HG02571 (cell line): Measurements from ENCODE around the gene ANKRD24.
A peak's percentile ranks its signal among the peaks of the same experiment; 100 is the strongest.
"Not testable (repeated sequence)": the region's sequence is repeated elsewhere in the genome, so short reads cannot be mapped to it uniquely, and the experiment has no call there.

Experiments used
- ATAC-seq: cut with Tn5 transposase; IDR thresholded peaks from one replicate; pipeline ENCODE4 v1.9.1; 2021; ENCODE audit warnings: mild to moderate bottlenecking, moderate library complexity; ENCODE audit not compliant: unreplicated experiment

Gene ANKRD24

GRCh38 chr19:4182084-4182810 is at the start of gene ANKRD24, which contains the start of gene SIRT6:
TSS of gene ANKRD24 (plus strand) at chr19:4182689. CDS start at chr19:4186426, 3,737 bp downstream.
TSS of gene SIRT6 (minus strand) at chr19:4182563. CDS start at chr19:4182539, 24 bp downstream.
- peak; percentile 72 for ATAC-seq

- ATAC-seq, result no peak
Observed at GRCh38 chr19:4134351-4134750, 48.1 kb upstream of the ANKRD24 start.

- ATAC-seq, result not testable (repeated sequence)
Observed at GRCh38 chr19:4135386-4135785, 47.1 kb upstream of the ANKRD24 start.

GRCh38 chr19:4136680-4137088 is 45.8 kb upstream of the ANKRD24 start:
- no peak for ATAC-seq

- ATAC-seq, result no peak
Observed at GRCh38 chr19:4138445-4138844, 44.0 kb upstream of the ANKRD24 start.

GRCh38 chr19:4139614-4140236 is 42.8 kb upstream of the ANKRD24 start:
- ATAC-seq, result no peak

- no peak for ATAC-seq
Observed at GRCh38 chr19:4140237-4140711, 42.2 kb upstream of the ANKRD24 start.

- not testable (repeated sequence) for ATAC-seq
Observed at GRCh38 chr19:4142916-4143315, 39.6 kb upstream of the ANKRD24 start.

- no peak for ATAC-seq
Observed at GRCh38 chr19:4144666-4145249, 37.7 kb upstream of the ANKRD24 start.

GRCh38 chr19:4149518-4150288 is 32.8 kb upstream of the ANKRD24 start:
- ATAC-seq, result no peak

GRCh38 chr19:4151623-4152022 is 30.9 kb upstream of the ANKRD24 start:
- no peak for ATAC-seq

- no peak for ATAC-seq
Observed at GRCh38 chr19:4152241-4152998, 30.1 kb upstream of the ANKRD24 start.

GRCh38 chr19:4154571-4155312 is 27.7 kb upstream of the ANKRD24 start:
- ATAC-seq, result no peak

- ATAC-seq, result no peak
Observed at GRCh38 chr19:4157164-4157563, 25.3 kb upstream of the ANKRD24 start.

- not testable (repeated sequence) for ATAC-seq
Observed at GRCh38 chr19:4157971-4158370, 24.5 kb upstream of the ANKRD24 start.

- ATAC-seq, result no peak
Observed at GRCh38 chr19:4161415-4162077, 20.9 kb upstream of the ANKRD24 start.

GRCh38 chr19:4164262-4164661 is 18.2 kb upstream of the ANKRD24 start:
- no peak for ATAC-seq

- ATAC-seq, result no peak
Observed at GRCh38 chr19:4171676-4172075, 10.8 kb upstream of the ANKRD24 start.

GRCh38 chr19:4172861-4173473 is 9.5 kb upstream of the ANKRD24 start:
- no peak for ATAC-seq
